WTC11 (cell line): Measurements from ENCODE around the gene THSD4. TPM values are rescaled to one million over a fixed set of nuclear protein-coding genes. Genes with fewer than 3 reads are reported as not detected.

ENCODE experiments used
- ATAC-seq: fragments of 200-7000 bp; cut with Tn5 transposase; 2 replicates; pipeline ENCODE4 v1.10.0; 2021; ENCODE audit warnings: mild to moderate bottlenecking, moderate library complexity
- CTCF ChIA-PET: fragments of 300-600 bp; sonication (Branson Sonifier 250); formaldehyde crosslinking; loops from one replicate; lab custom pipeline; 2021; ENCODE audit warnings: antibody characterized with exemption; lab: Charles Lee
- POLR2A ChIA-PET: fragments of 350-600 bp; sonication (Branson Sonifier 250); formaldehyde crosslinking; loops from one replicate; lab custom pipeline; 2021; ENCODE audit warnings: antibody characterized with exemption; lab: Charles Lee
- DNase-seq: peaks from one replicate; pipeline ENCODE4 v3.0.0; 2021; ENCODE audit warnings: low spot score
- H3K27ac Mint-ChIP-seq: 2 replicates; pipeline ENCODE4 v1.8.0; 2021; ENCODE audit warnings: mixed read lengths
- H3K27me3 Mint-ChIP-seq: 2 replicates; pipeline ENCODE4 v1.8.0; 2021; ENCODE audit warnings: low read depth, mild to moderate bottlenecking, moderate library complexity, mixed read lengths
- H3K36me3 Mint-ChIP-seq: 2 replicates; pipeline ENCODE4 v1.8.0; 2021; ENCODE audit warnings: mixed read lengths
- H3K4me1 Mint-ChIP-seq: 2 replicates; pipeline ENCODE4 v1.8.0; 2022; ENCODE audit warnings: mixed read lengths
- H3K4me3 Mint-ChIP-seq: 2 replicates; pipeline ENCODE4 v1.8.0; 2021; ENCODE audit warnings: mild to moderate bottlenecking, moderate library complexity, mixed read lengths
- H3K9me3 Mint-ChIP-seq: 2 replicates; pipeline ENCODE4 v1.8.0; 2021; ENCODE audit warnings: mixed read lengths
- CBFB ChIP-seq: sonication (generic); formaldehyde crosslinking; IDR thresholded peaks from 2 replicates; pipeline ENCODE4 v1.8.1; 2022; ENCODE audit warnings: mild to moderate bottlenecking, low read depth, missing genetic modification reagents
- CREB1 ChIP-seq: sonication (generic); formaldehyde crosslinking; IDR thresholded peaks from 2 replicates; pipeline ENCODE4 v1.8.0; 2023; ENCODE audit warnings: mild to moderate bottlenecking, missing genetic modification reagents
- CREM ChIP-seq: sonication (generic); formaldehyde crosslinking; IDR thresholded peaks from 2 replicates; pipeline ENCODE4 v1.8.1; 2022; ENCODE audit warnings: mild to moderate bottlenecking, missing genetic modification reagents, moderate library complexity
- ELF4 ChIP-seq: sonication (generic); formaldehyde crosslinking; IDR thresholded peaks from 2 replicates; pipeline ENCODE4 v1.8.1; 2022; ENCODE audit warnings: low read depth, mild to moderate bottlenecking, moderate library complexity, missing genetic modification reagents
- EMX1 ChIP-seq: fragments of 250-450 bp; sonication (Bioruptor Pico); IDR thresholded peaks from 2 replicates; pipeline ENCODE4 v1.8.0; 2021; ENCODE audit warnings: mild to moderate bottlenecking
- ESRRA ChIP-seq: sonication (generic); formaldehyde crosslinking; IDR thresholded peaks from 2 replicates; pipeline ENCODE4 v1.8.1; 2022; ENCODE audit warnings: mild to moderate bottlenecking, missing genetic modification reagents, borderline replicate concordance
- FOXJ3 ChIP-seq: sonication (generic); formaldehyde crosslinking; IDR thresholded peaks from 2 replicates; pipeline ENCODE4 v1.9.0; 2021; ENCODE audit warnings: missing genetic modification reagents, mild to moderate bottlenecking, borderline replicate concordance
- HMGA2 ChIP-seq: fragments of 250-450 bp; sonication (Bioruptor Pico); IDR thresholded peaks from 2 replicates; pipeline ENCODE4 v1.4.0; 2021; ENCODE audit warnings: mild to moderate bottlenecking, moderate library complexity
- JUN ChIP-seq: sonication (generic); formaldehyde crosslinking; IDR thresholded peaks from 2 replicates; pipeline ENCODE4 v1.8.0; 2023; ENCODE audit warnings: mild to moderate bottlenecking, missing genetic modification reagents
- MYBL2 ChIP-seq: sonication (generic); formaldehyde crosslinking; IDR thresholded peaks from 2 replicates; pipeline ENCODE4 v1.8.1; 2023; ENCODE audit warnings: mild to moderate bottlenecking, moderate library complexity, missing genetic modification reagents
- NFATC4 ChIP-seq: fragments of 250-450 bp; sonication (Bioruptor Pico); IDR thresholded peaks from 2 replicates; pipeline ENCODE4 v1.9.0; 2021; ENCODE audit warnings: mild to moderate bottlenecking
- NR1H2 ChIP-seq: sonication (generic); formaldehyde crosslinking; IDR thresholded peaks from 2 replicates; pipeline ENCODE4 v1.9.0; 2021; ENCODE audit warnings: mild to moderate bottlenecking, moderate library complexity, missing genetic modification reagents
- OVOL2 ChIP-seq: fragments of 250-450 bp; sonication (Bioruptor Pico); IDR thresholded peaks from 2 replicates; pipeline ENCODE4 v1.9.0; 2021; ENCODE audit warnings: mild to moderate bottlenecking, borderline replicate concordance
- PRRX2 ChIP-seq: fragments of 250-450 bp; sonication (Bioruptor Pico); IDR thresholded peaks from 2 replicates; pipeline ENCODE4 v1.8.0; 2021; ENCODE audit warnings: mild to moderate bottlenecking
- SP1 ChIP-seq: sonication (generic); formaldehyde crosslinking; conservative IDR thresholded peaks from 2 replicates; pipeline ENCODE4 v1.8.1; 2022; ENCODE audit warnings: missing genetic modification reagents
- ZNF121 ChIP-seq: sonication (generic); formaldehyde crosslinking; IDR thresholded peaks from 2 replicates; pipeline ENCODE4 v1.8.0; 2023; ENCODE audit warnings: missing genetic modification reagents
- ZNF263 ChIP-seq: sonication (generic); formaldehyde crosslinking; IDR thresholded peaks from 2 replicates; pipeline ENCODE4 v1.8.1; 2022; ENCODE audit warnings: low read depth, mild to moderate bottlenecking, moderate library complexity, missing genetic modification reagents
- ZNF396 ChIP-seq: fragments of 250-450 bp; sonication (Bioruptor Pico); IDR thresholded peaks from 2 replicates; pipeline ENCODE4 v1.8.0; 2021; ENCODE audit warnings: mild to moderate bottlenecking, moderate library complexity, borderline replicate concordance
- total RNA-seq: library from RNA; stranded (reverse); gene quantifications from 3 replicates; pipeline ENCODE4 v1.2.3, GENCODE V29; 2021
- TF ChIP-seq, protein P1 (sequence below): sonication (generic); formaldehyde crosslinking; IDR thresholded peaks from 2 replicates; pipeline ENCODE4 v1.8.1; 2023; ENCODE audit warnings: mild to moderate bottlenecking, missing genetic modification reagents, moderate library complexity
- TF ChIP-seq, protein P2 (sequence below): sonication (generic); formaldehyde crosslinking; IDR thresholded peaks from 2 replicates; pipeline ENCODE4 v1.8.0; 2022; ENCODE audit warnings: mild to moderate bottlenecking, missing genetic modification reagents
- TF ChIP-seq, protein P3 (sequence below): sonication (generic); formaldehyde crosslinking; IDR thresholded peaks from 2 replicates; pipeline ENCODE4 v1.8.1; 2023; ENCODE audit warnings: mild to moderate bottlenecking, missing genetic modification reagents
- TF ChIP-seq, protein P4 (sequence below): sonication (generic); formaldehyde crosslinking; IDR thresholded peaks from 2 replicates; pipeline ENCODE4 v1.8.1; 2023; ENCODE audit warnings: mild to moderate bottlenecking, moderate library complexity, missing genetic modification reagents
- TF ChIP-seq, protein P5 (sequence below): sonication (generic); formaldehyde crosslinking; IDR thresholded peaks from 2 replicates; pipeline ENCODE4 v1.8.1; 2023; ENCODE audit warnings: mild to moderate bottlenecking, missing genetic modification reagents
- TF ChIP-seq, protein P6 (sequence below): sonication (generic); formaldehyde crosslinking; IDR thresholded peaks from 2 replicates; pipeline ENCODE4 v1.8.1; 2022; ENCODE audit warnings: low read depth, missing genetic modification reagents, borderline replicate concordance
- TF ChIP-seq, protein P7 (sequence below): sonication (generic); formaldehyde crosslinking; IDR thresholded peaks from 2 replicates; pipeline ENCODE4 v1.8.0; 2022; ENCODE audit warnings: mild to moderate bottlenecking, missing genetic modification reagents

The THSD4 gene
- total RNA-seq, 1 experiment from 2014 or later = 7.8 TPM

DNA sequence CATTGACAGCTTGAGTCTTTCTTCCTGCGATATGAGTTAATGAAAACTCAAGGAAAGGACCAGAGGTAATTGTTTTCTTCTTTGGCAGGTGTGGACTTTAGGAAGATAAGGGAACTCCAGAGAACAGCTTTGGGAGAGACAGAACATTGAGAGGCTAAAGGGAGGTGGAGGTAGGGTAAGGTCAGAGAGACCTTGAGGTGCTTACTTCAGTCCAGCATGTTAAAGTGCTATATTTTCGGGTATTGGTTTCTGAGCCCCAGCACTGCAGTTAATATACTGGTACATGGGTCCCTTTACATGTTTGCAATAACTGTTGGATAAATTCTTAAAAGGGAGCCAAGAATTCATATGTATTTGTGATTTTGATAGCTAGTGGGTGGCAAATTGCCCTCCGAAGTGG is 322.1 kb downstream of the THSD4 start:
- CTCF ChIA-PET = interaction anchor here (0.5 to 3.8 kb wide), 2 partner anchors 51 to 322 kb away, joined by 3 to 12 read pairs; no protein-coding TSS in a partner anchor
- Mint-ChIP-seq H3K27me3 (peaks cover 3% of the 10 kb centered on the region; the same call in 1 of the 2 replicates), H3K4me1 (peaks cover 5% of the 10 kb centered on the region), H3K36me3 (0 out of 2 replicates have a peak, but pooled peaks cover 6% of the 10 kb centered on the region), H3K4me3 (no peak overlapping the region), H3K27ac (no peak overlapping the region), H3K9me3 (peaks cover 9% of the 10 kb centered on the region)
- POLR2A ChIA-PET = no interaction called here
- TF ChIP-seq NFATC4 (CRISPR knock-in tag) = no peak
- no peak for TF ChIP-seq ZNF396 (CRISPR knock-in tag)
- no peak for TF ChIP-seq FOXJ3 (CRISPR knock-in tag)
- TF ChIP-seq EMX1 (CRISPR knock-in tag) = no peak
- TF ChIP-seq HMGA2 (CRISPR knock-in tag) = no peak
- TF ChIP-seq, protein P1, sequence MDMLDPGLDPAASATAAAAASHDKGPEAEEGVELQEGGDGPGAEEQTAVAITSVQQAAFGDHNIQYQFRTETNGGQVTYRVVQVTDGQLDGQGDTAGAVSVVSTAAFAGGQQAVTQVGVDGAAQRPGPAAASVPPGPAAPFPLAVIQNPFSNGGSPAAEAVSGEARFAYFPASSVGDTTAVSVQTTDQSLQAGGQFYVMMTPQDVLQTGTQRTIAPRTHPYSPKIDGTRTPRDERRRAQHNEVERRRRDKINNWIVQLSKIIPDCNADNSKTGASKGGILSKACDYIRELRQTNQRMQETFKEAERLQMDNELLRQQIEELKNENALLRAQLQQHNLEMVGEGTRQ = no peak
- no peak for TF ChIP-seq SP1 (CRISPR knock-in tag)
- no peak for TF ChIP-seq JUN
- TF ChIP-seq CREB1 (CRISPR knock-in tag) = no peak
- TF ChIP-seq ZNF263 (CRISPR knock-in tag) = no peak
- TF ChIP-seq ESRRA (CRISPR knock-in tag) = no peak
- TF ChIP-seq, protein P2, sequence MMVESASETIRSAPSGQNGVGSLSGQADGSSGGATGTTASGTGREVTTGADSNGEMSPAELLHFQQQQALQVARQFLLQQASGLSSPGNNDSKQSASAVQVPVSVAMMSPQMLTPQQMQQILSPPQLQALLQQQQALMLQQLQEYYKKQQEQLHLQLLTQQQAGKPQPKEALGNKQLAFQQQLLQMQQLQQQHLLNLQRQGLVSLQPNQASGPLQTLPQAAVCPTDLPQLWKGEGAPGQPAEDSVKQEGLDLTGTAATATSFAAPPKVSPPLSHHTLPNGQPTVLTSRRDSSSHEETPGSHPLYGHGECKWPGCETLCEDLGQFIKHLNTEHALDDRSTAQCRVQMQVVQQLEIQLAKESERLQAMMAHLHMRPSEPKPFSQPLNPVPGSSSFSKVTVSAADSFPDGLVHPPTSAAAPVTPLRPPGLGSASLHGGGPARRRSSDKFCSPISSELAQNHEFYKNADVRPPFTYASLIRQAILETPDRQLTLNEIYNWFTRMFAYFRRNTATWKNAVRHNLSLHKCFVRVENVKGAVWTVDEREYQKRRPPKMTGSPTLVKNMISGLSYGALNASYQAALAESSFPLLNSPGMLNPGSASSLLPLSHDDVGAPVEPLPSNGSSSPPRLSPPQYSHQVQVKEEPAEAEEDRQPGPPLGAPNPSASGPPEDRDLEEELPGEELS (CRISPR knock-in tag) = no peak
- TF ChIP-seq OVOL2 (CRISPR knock-in tag) = no peak
- TF ChIP-seq, protein P3, sequence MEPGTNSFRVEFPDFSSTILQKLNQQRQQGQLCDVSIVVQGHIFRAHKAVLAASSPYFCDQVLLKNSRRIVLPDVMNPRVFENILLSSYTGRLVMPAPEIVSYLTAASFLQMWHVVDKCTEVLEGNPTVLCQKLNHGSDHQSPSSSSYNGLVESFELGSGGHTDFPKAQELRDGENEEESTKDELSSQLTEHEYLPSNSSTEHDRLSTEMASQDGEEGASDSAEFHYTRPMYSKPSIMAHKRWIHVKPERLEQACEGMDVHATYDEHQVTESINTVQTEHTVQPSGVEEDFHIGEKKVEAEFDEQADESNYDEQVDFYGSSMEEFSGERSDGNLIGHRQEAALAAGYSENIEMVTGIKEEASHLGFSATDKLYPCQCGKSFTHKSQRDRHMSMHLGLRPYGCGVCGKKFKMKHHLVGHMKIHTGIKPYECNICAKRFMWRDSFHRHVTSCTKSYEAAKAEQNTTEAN (CRISPR knock-in tag) = no peak
- TF ChIP-seq MYBL2 = no peak
- TF ChIP-seq CREM = no peak
- DNase-seq = no peak
- no peak for ATAC-seq

DNA sequence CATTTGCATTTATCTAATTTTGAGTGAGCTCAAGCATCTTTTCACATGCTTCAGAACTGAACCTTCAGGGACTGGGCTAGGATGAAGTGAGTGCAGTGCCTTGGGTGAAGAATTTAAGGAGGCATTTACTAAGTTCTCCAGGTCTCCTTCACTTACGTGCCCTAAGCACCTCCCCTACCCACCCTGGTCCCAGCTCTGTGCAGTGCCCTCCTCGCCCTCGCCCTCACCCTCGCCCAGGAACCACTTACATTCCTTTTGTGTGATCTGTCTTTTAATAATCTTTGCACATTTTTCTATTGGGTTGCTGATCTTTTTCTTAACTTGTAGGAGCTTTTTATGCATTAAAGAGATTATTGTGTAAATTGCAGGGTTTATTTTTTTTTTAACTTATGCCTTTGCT is 322.6 kb downstream of the THSD4 start:
- ChIA-PET POLR2A (no interaction called here), CTCF (interaction anchor here (0.5 to 3.8 kb wide), 2 partner anchors 52 to 323 kb away, joined by 3 to 12 read pairs; no protein-coding TSS in a partner anchor)
- H3K27me3 Mint-ChIP-seq = peaks cover 3% of the 10 kb centered on the region; the same call in 1 of the 2 replicates
- H3K4me1 Mint-ChIP-seq = peaks cover 8% of the 10 kb centered on the region
- H3K4me3 Mint-ChIP-seq = no peak overlapping the region
- H3K36me3 Mint-ChIP-seq = 0 out of 2 replicates have a peak, but pooled peaks cover 6% of the 10 kb centered on the region
- DNase-seq (no peak), ATAC-seq (no peak)
- H3K27ac Mint-ChIP-seq = no peak overlapping the region
- peaks cover 9% of the 10 kb centered on the region for H3K9me3 Mint-ChIP-seq
- TF ChIP-seq ZNF263 (CRISPR knock-in tag) (no peak), ESRRA (CRISPR knock-in tag) (no peak), ZNF121 (CRISPR knock-in tag) (no peak), NR1H2 (CRISPR knock-in tag) (no peak), PRRX2 (no peak), CREB1 (CRISPR knock-in tag) (no peak), EMX1 (CRISPR knock-in tag) (no peak), ELF4 (CRISPR knock-in tag) (no peak), NFATC4 (CRISPR knock-in tag) (no peak), CBFB (no peak)
- TF ChIP-seq, protein P4, sequence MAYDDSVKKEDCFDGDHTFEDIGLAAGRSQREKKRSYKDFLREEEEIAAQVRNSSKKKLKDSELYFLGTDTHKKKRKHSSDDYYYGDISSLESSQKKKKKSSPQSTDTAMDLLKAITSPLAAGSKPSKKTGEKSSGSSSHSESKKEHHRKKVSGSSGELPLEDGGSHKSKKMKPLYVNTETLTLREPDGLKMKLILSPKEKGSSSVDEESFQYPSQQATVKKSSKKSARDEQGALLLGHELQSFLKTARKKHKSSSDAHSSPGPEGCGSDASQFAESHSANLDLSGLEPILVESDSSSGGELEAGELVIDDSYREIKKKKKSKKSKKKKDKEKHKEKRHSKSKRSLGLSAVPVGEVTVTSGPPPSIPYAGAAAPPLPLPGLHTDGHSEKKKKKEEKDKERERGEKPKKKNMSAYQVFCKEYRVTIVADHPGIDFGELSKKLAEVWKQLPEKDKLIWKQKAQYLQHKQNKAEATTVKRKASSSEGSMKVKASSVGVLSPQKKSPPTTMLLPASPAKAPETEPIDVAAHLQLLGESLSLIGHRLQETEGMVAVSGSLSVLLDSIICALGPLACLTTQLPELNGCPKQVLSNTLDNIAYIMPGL (CRISPR knock-in tag) = no peak
- TF ChIP-seq, protein P5, sequence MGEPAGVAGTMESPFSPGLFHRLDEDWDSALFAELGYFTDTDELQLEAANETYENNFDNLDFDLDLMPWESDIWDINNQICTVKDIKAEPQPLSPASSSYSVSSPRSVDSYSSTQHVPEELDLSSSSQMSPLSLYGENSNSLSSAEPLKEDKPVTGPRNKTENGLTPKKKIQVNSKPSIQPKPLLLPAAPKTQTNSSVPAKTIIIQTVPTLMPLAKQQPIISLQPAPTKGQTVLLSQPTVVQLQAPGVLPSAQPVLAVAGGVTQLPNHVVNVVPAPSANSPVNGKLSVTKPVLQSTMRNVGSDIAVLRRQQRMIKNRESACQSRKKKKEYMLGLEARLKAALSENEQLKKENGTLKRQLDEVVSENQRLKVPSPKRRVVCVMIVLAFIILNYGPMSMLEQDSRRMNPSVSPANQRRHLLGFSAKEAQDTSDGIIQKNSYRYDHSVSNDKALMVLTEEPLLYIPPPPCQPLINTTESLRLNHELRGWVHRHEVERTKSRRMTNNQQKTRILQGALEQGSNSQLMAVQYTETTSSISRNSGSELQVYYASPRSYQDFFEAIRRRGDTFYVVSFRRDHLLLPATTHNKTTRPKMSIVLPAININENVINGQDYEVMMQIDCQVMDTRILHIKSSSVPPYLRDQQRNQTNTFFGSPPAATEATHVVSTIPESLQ (CRISPR knock-in tag) = no peak
- TF ChIP-seq, protein P6, sequence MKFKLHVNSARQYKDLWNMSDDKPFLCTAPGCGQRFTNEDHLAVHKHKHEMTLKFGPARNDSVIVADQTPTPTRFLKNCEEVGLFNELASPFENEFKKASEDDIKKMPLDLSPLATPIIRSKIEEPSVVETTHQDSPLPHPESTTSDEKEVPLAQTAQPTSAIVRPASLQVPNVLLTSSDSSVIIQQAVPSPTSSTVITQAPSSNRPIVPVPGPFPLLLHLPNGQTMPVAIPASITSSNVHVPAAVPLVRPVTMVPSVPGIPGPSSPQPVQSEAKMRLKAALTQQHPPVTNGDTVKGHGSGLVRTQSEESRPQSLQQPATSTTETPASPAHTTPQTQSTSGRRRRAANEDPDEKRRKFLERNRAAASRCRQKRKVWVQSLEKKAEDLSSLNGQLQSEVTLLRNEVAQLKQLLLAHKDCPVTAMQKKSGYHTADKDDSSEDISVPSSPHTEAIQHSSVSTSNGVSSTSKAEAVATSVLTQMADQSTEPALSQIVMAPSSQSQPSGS (CRISPR knock-in tag) = no peak
- TF ChIP-seq, protein P7, sequence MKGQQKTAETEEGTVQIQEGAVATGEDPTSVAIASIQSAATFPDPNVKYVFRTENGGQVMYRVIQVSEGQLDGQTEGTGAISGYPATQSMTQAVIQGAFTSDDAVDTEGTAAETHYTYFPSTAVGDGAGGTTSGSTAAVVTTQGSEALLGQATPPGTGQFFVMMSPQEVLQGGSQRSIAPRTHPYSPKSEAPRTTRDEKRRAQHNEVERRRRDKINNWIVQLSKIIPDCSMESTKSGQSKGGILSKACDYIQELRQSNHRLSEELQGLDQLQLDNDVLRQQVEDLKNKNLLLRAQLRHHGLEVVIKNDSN (CRISPR knock-in tag) = no peak
